Umbilical cord (tissue), 2 donors: ENCODE data around the gene ZNF792. TPM values are rescaled to one million over a fixed set of nuclear protein-coding genes. Genes with fewer than 3 reads are reported as not detected.
"Not testable (repeated sequence)": the region's sequence is repeated elsewhere in the genome, so short reads cannot be mapped to it uniquely, and the experiment has no call there.

ENCODE experiments used
- DNase-seq: peaks from one replicate; pipeline ENCODE4 v3.0.0-alpha.2; 2015; ENCODE audit warnings: low spot score
- total RNA-seq: library from RNA; depleted of rRNA; stranded (reverse); fragments of >200 nt; gene quantifications from one replicate; pipeline ENCODE4 v1.2.3, GENCODE V29; 2014; ENCODE audit warnings: low replicate concordance; ENCODE audit not compliant: insufficient read depth

The ZNF792 gene
- total RNA-seq, 1 donor from 2014 or later = 6.3 TPM

DNA sequence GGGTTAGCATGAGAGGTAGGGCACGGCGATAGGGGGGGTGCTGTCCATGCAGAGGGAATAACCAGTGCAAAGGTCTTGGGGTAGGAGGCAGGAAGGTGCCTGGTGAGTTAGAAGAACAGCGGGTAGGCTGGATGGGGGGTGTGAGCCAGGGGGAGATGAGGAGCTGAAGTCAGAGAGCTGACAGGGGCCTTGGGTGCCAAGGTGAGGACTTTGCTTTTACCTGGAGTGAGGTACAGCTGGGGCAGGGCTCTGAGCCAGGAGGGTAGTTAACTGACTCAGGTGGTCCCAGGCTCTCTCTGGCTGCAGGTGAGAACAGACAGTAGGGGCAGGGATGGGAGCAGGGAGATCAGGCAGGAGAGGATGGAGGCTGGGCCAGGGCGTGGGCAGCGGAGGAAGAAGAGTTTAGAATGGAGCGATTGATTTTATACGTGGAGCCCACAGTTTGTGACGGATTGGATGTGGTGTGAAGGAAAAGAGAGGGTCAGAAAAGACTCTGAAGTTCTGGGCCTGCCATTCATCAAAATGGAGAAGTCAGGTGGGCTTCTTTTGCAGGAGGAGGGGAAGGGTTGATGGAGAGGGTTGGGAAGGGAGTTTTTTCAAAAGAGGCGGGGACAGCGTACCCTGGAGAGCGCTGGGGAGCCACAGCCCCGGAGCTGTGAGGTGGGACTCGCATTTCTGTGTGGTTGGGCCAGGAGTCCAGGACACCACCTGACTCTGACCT lies 34.9 kb upstream of the ZNF792 start:
- DNase-seq = no peak

DNA sequence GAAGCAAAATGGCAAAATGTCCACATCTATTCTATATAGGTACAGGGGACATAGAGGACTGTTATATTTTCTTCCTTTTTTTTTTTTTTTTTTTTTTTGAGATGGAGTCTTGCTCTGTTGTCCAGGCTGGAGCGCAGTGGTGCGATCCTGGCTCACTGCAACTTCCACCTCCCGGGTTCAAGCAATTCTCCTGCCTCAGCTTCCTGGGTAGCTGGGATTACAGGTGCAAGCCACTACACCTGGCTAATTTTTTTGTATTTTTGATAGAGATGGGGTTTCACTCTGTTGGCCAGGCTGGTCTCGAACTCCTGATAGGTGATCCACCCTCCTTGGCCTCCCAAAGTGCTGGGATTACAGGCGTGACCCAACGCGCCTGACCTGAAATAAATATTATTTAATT lies 34.2 kb upstream of the ZNF792 start:
- not testable (repeated sequence) for DNase-seq

GRCh38 chr19:34997071-34997617 lies 33.1 kb upstream of the ZNF792 start:
- DNase-seq = no peak

DNA sequence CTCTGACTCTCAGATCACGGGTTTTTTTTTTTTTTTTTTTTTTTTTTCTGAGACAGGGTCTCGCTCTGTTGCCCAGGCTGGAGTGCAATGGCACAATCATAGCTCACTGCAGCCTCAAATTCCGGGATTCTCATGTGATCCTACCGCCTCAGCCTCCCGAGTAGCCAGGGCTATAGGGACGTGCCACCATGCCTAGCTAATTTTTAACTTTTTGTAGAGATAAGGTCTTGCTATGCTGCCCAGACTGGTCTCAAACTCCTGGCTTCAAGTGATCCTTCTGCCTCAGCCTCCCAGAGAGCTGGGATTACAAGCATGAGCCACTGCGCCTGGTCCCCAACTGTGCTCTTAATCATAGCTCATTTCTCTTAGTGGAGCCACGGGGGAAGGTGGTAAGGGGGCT lies 31.5 kb upstream of the ZNF792 start:
- no peak for DNase-seq

- DNase-seq = no peak
Observed at GRCh38 chr19:34994643-34995541, 30.9 kb upstream of the ZNF792 start.

DNA sequence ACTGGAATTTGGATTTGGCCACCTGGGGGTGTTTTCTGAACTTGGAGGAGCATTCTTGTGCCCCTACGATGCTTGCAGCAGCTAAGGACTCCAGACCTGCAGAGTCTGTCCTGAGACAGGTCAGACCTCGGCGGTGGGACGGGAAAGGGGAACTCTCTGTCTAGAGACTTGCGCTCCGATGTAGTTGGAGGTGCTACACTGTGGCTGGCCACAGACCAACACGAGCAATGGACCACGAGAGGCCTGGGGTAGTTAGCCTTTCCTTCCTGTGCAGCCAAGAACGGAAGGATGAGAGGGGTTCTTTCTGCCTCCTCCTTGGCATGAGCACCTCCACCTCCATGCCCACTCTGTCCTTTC lies 30.2 kb upstream of the ZNF792 start:
- no peak for DNase-seq

- not testable (repeated sequence) for DNase-seq
Observed at GRCh38 chr19:34992582-34992981, 28.6 kb upstream of the ZNF792 start.

GRCh38 chr19:34991542-34992333 lies 27.7 kb upstream of the ZNF792 start:
- DNase-seq = no peak

- DNase-seq = no peak
Observed at GRCh38 chr19:34990578-34991192, 26.7 kb upstream of the ZNF792 start.

- DNase-seq = no peak
Observed at GRCh38 chr19:34989298-34989697, 25.3 kb upstream of the ZNF792 start.

DNA sequence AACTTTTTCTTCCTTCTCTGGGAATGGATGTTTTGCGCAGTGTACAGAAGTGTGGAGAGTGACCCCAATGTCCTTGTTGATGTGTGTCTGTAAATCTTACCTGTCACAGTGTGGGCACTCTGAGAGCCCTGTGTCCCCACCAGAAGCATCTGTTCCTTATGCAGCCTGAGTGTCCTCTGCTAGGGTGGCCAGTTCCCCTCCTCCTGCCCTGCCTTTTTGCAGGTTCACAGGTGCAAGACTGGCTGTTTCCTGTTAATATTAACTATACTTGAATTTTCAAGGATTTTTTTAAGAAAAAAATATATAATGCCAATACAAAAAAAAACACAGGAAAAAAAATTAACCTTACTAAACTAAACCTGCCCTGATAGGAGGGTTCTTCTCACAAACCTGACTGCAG lies 24.1 kb upstream of the ZNF792 start:
- no peak for DNase-seq

DNA sequence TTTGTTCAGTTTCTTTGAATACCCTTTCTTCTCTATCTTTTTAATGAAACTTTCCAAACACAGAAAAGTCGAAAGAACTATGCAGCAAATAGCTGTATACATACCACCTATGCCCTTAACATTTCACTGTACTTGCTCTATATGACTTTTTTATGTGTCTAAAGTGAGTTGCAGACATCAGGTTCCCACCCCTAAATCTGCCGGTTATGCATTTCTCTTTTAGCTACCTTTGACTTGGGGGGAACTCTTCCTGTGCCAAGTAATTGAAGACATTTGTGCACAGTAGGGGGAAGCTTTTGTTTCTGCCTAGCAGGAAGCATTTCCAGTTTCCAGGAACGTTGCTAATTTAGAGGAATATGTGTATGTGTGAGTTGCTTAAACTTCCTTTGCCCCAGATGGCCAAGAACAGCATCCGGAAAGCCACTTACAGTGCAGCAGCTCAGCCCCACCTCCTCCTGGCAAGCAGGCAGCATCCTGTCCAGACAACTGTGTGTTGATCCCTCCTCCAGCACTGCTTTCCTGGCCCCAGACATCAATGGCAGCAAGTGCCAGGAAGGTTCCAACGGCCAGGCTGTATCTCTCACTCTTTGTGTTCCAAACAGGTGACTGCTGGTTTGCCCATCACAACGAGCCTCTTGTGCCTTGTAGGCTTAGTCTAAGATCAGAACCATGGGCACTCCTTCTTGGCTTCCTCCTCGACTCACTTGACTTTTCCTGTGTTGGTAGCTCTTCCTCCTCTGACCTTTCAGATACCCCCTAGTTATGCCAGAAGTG lies 21.4 kb upstream of the ZNF792 start:
- DNase-seq = peak; percentile 75

- DNase-seq = no peak
Observed at GRCh38 chr19:34984287-34984686, 20.3 kb upstream of the ZNF792 start.

- DNase-seq = no peak
Observed at GRCh38 chr19:34983786-34984185, 19.8 kb upstream of the ZNF792 start.

DNA sequence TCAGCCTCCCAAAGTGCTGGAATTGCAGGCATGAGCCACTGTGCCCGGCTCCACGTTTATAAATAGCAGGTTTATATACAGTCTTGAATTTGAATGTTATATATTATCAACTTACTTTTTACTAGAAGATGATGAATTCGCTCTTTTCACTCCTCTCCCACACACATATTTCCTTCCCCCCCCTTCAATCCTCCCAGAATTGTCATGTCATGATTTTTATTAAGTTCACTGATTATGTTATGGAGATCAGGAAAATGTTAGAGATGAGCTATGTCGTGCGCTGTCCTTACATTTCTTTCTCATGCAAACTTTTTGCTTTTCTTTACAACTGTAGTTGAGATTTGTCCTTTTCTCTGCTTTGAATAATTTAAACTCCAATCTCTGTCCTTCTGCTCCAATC lies 18.2 kb upstream of the ZNF792 start:
- no peak for DNase-seq

GRCh38 chr19:34979819-34980640 lies 16.0 kb upstream of the ZNF792 start:
- DNase-seq = no peak

DNA sequence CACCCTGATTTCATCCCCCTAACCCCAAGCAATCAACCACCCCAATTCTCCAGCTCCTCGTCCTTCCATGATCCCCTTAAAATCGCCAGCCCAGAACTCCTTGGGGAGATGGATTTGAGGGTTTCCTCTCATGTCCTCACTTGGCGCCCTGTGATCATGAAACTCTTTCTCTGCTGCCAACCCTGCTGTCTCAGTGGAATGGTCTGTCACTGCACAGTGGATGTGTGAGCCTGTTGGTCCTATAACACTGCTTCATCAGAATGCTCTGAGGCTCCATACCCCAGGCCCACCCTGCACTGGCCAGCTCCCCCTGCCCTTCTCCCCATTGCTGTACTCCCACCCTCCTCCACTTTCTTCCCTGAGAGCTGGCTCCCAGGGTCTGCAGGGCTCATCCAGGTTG lies 12.6 kb upstream of the ZNF792 start:
- no peak for DNase-seq

GRCh38 chr19:34975056-34975455 lies 11.0 kb upstream of the ZNF792 start:
- no peak for DNase-seq

DNA sequence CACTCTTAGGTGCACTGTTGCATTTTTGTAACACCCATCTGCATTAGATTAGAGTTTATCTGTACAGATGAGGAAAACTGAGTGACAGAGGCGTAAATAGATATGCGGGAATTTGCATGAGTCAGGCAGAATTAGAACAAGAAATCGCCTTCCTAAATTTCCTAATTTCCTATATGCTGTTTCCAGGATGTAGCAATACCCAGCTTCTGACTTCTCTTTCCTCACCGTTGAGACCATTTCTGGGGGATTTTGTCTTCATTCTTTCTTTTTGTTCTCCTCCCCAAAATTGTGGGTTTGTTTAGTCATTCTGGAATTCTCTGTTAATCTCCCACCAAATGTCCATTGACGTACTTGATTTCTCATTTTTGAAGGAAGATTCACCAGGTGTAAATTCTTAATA lies 10.6 kb upstream of the ZNF792 start:
- no peak for DNase-seq
